Small intestine (tissue), 7 donors: Measurements from ENCODE around the gene RAB23. TPM values are rescaled to one million over a fixed set of nuclear protein-coding genes. Genes with fewer than 3 reads are reported as not detected.
A peak's percentile ranks its signal among the peaks of the same experiment; 100 is the strongest.

Source experiments
- DNase-seq, 2 donors: peaks; one replicate each; pipeline versions ENCODE4 v3.0.0 to v3.0.0-alpha.2; 2013
- FAIRE-seq: peaks from 2 replicates; lab custom pipeline; 2012; peaks lifted over from hg19 to GRCh38; lab: Jason Lieb, UNC
- H3K27ac ChIP-seq, 3 donors: one replicate each; pipeline ENCODE4 v1.5.1; 2013; ENCODE audit warnings: low read length in 2 of 3, mild to moderate bottlenecking in 2 of 3, control low read depth in 1 of 3, inconsistent platforms in 1 of 3, low read depth in 1 of 3, moderate library complexity in 1 of 3
- H3K27me3 ChIP-seq, 3 donors: one replicate each; pipeline ENCODE4 v1.6.1; 2013; ENCODE audit warnings: low read length in 3 of 3, inconsistent platforms in 1 of 3; ENCODE audit not compliant: control insufficient read depth in 3 of 3, insufficient read depth in 3 of 3
- H3K36me3 ChIP-seq, 3 donors: one replicate each; pipeline ENCODE4 v1.6.1; 2013; ENCODE audit warnings: low read length in 3 of 3, inconsistent platforms in 1 of 3, low read depth in 1 of 3, mild to moderate bottlenecking in 1 of 3, moderate library complexity in 1 of 3; ENCODE audit not compliant: control insufficient read depth in 3 of 3, insufficient read depth in 2 of 3
- H3K4me1 ChIP-seq, 3 donors: one replicate each; pipeline ENCODE4 v1.6.1; 2013; ENCODE audit warnings: low read length in 2 of 3, inconsistent platforms in 1 of 3, low read depth in 1 of 3, mild to moderate bottlenecking in 1 of 3, moderate library complexity in 1 of 3; ENCODE audit not compliant: control insufficient read depth in 3 of 3, insufficient read depth in 2 of 3
- H3K4me3 ChIP-seq, 3 donors: one replicate each; pipeline ENCODE4 v1.5.1; 2013; ENCODE audit warnings: low read length in 3 of 3, control low read depth in 1 of 3, inconsistent platforms in 1 of 3, low read depth in 1 of 3, mild to moderate bottlenecking in 1 of 3, moderate library complexity in 1 of 3
- H3K9me3 ChIP-seq, 2 donors: one replicate each; pipeline ENCODE4 v1.6.1; 2013; ENCODE audit warnings: low read depth in 1 of 2, low read length in 1 of 2; ENCODE audit not compliant: control insufficient read depth in 2 of 2, insufficient read depth in 1 of 2
- WGBS, 3 donors: extraction: QIAGEN DNeasy Blood & Tissue Kit; methylation state at CpG; one replicate each; pipeline ENCODE4 v1.1.7; 2013; 5-methylcytosine and 5-hydroxymethylcytosine counted together
- polyA plus RNA-seq, 4 donors: library from polyadenylated mRNA; stranded (reverse) in 3 of 4; unstranded in 1 of 4; fragments of 200-250 nt in 3 of 4; fragments of 120-200 nt in 1 of 4; gene quantifications; one replicate each; pipeline versions ENCODE4 v1.2.1 to v1.2.3, GENCODE V29; 2013
- donor health status: healthy with polysubstance abuse.
- donor health status: control.
- donor health status: control.
- donor health status: Bipolar disorder and iron deficiency.
- donor health status: healthy.

Gene RAB23
- polyA plus RNA-seq, 4 donors, result 0.45 to 7.7 (median 2.9) TPM

GRCh38 chr6:57261926-57262325 is 39.8 kb upstream of the RAB23 start:
- H3K27ac ChIP-seq, result peak overlapping the region in 1 of 3 donors; percentile 61
- DNase-seq (no peak), FAIRE-seq (no peak)
- WGBS, 3 donors, result 62 to 75% (median 71%) methylated on average over 2 of the region's 2 CpGs
- peaks cover 0 to 3% (median 0%) of the 10 kb centered on the region in 3 donors for H3K27me3 ChIP-seq
- H3K4me3 ChIP-seq, result no peak overlapping the region
- H3K36me3 ChIP-seq, result no peaks in the 10 kb centered on the region
- H3K9me3 ChIP-seq, result no peaks in the 10 kb centered on the region
- H3K4me1 ChIP-seq, result no peaks in the 10 kb centered on the region

GRCh38 chr6:57259064-57259463 is 37.0 kb upstream of the RAB23 start:
- H3K36me3 ChIP-seq, result no peaks in the 10 kb centered on the region
- H3K4me1 ChIP-seq, result no peaks in the 10 kb centered on the region
- no peaks in the 10 kb centered on the region for H3K9me3 ChIP-seq
- WGBS, 3 donors, result 88 to 90% (median 90%) methylated on average over 2 of the region's 2 CpGs
- H3K4me3 ChIP-seq, result no peak overlapping the region
- FAIRE-seq (no peak), DNase-seq (no peak)
- H3K27me3 ChIP-seq, result peaks cover 0 to 3% (median 0%) of the 10 kb centered on the region in 3 donors
- peak overlapping the region in 2 of 3 donors; percentile 2 to 7 for H3K27ac ChIP-seq

GRCh38 chr6:57257911-57258541 is 35.9 kb upstream of the RAB23 start:
- DNase-seq, result no peak
- WGBS, 3 donors, result 69 to 81% (median 73%) methylated on average over 10 of the region's 10 CpGs

GRCh38 chr6:57256541-57256940 is 34.4 kb upstream of the RAB23 start:
- Histone ChIP-seq H3K27ac (peak overlapping the region in 1 of 3 donors; percentile 8), H3K4me1 (no peaks in the 10 kb centered on the region), H3K36me3 (no peaks in the 10 kb centered on the region), H3K9me3 (no peaks in the 10 kb centered on the region), H3K4me3 (no peak overlapping the region), H3K27me3 (peaks cover 0 to under 1% (median 0%) of the 10 kb centered on the region in 3 donors)
- DNase-seq, result no peak
- no peak for FAIRE-seq
- 50 to 94% (median 92%) methylated on average over 1 of the region's 1 CpG for WGBS, 3 donors

More at GRCh38 chr6:57257911-57258541, 35.9 kb upstream of the RAB23 start:
- no peak for FAIRE-seq
- Histone ChIP-seq H3K27me3 (peaks cover 0 to 3% (median 0%) of the 10 kb centered on the region in 3 donors), H3K27ac (peak overlapping the region in 2 of 3 donors; percentile 52 to 87), H3K4me3 (no peak overlapping the region), H3K9me3 (no peaks in the 10 kb centered on the region), H3K4me1 (no peaks in the 10 kb centered on the region), H3K36me3 (no peaks in the 10 kb centered on the region)

- Histone ChIP-seq H3K27ac (no peak overlapping the region), H3K9me3 (no peaks in the 10 kb centered on the region), H3K4me3 (no peak overlapping the region), H3K4me1 (no peaks in the 10 kb centered on the region), H3K27me3 (no peaks in the 10 kb centered on the region), H3K36me3 (no peaks in the 10 kb centered on the region)
- no peak for FAIRE-seq
- 85 to 87% (median 86%) methylated on average over 4 of the region's 4 CpGs for WGBS, 3 donors
- no peak for DNase-seq
Observed at GRCh38 chr6:57255451-57256169, 33.5 kb upstream of the RAB23 start.

GRCh38 chr6:57254055-57254717 is 32.1 kb upstream of the RAB23 start:
- DNase-seq, result no peak
- 56 to 61% (median 58%) methylated on average over 4 of the region's 4 CpGs for WGBS, 3 donors

GRCh38 chr6:57252975-57253374 is 30.9 kb upstream of the RAB23 start:
- Histone ChIP-seq H3K27me3 (no peaks in the 10 kb centered on the region), H3K27ac (peak overlapping the region in 1 of 3 donors; percentile 49), H3K4me3 (no peak overlapping the region), H3K4me1 (no peaks in the 10 kb centered on the region), H3K9me3 (no peaks in the 10 kb centered on the region), H3K36me3 (no peaks in the 10 kb centered on the region)
- FAIRE-seq (no peak), DNase-seq (no peak)
- WGBS, 3 donors, result 36 to 55% (median 55%) methylated on average over 1 of the region's 1 CpG

More at GRCh38 chr6:57254055-57254717, 32.1 kb upstream of the RAB23 start:
- Histone ChIP-seq H3K36me3 (no peaks in the 10 kb centered on the region), H3K4me1 (no peaks in the 10 kb centered on the region), H3K27me3 (no peaks in the 10 kb centered on the region), H3K9me3 (no peaks in the 10 kb centered on the region), H3K27ac (peak overlapping the region in 2 of 3 donors; percentile 36 to 49), H3K4me3 (no peak overlapping the region)
- no peak for FAIRE-seq

GRCh38 chr6:57252137-57252536 is 30.0 kb upstream of the RAB23 start:
- Histone ChIP-seq H3K4me3 (no peak overlapping the region), H3K4me1 (no peaks in the 10 kb centered on the region), H3K27ac (peak overlapping the region in 2 of 3 donors; percentile 13 to 36), H3K36me3 (no peaks in the 10 kb centered on the region), H3K9me3 (no peaks in the 10 kb centered on the region), H3K27me3 (no peaks in the 10 kb centered on the region)
- DNase-seq (no peak), FAIRE-seq (no peak)
- WGBS, 3 donors, result 86 to 91% (median 90%) methylated on average over 9 of the region's 9 CpGs
